ENCODE measurements around the gene ZNF70. TPM values are rescaled to one million over a fixed set of nuclear protein-coding genes. Genes with fewer than 3 reads are reported as not detected.

The ZNF70 gene
- total and polyA plus RNA-seq, 10 of the 15 experiments (the other 5 are each of a cell fraction or from before 2014, with no cell fraction given), result 0.15 to 2.3 (median 0.85) TPM

GRCh38 chr22:23749841-23750301, 1.0 kb downstream of the ZNF70 start:
- 89% methylated on average over 12 of the region's 12 CpGs for WGBS (ENCODE audit: insufficient coverage, insufficient replicate concordance, low lambda C conversion rate, missing lambda C conversion rate)

More at GRCh38 chr22:23749841-23750301, 1.0 kb downstream of the ZNF70 start:
- H3K4me1 ChIP-seq (ENCODE audit: control insufficient read depth, insufficient read depth, low read length), result peaks cover 30% of the 10 kb centered on the region
- H3K36me3 ChIP-seq (ENCODE audit: control insufficient read depth in 2 of 2, insufficient read depth in 2 of 2, low read length in 1 of 2), result no peaks in the 10 kb centered on the region
- SMC1A ChIA-PET (ENCODE audit: uncharacterized antibody, unreplicated experiment), result interaction anchor here (0.7 to 1.3 kb wide), 3 partner anchors 100 to 131 kb away, joined by 3 read pairs; partner anchors contain the start of gene SLC2A11
- TSS peak; percentile 83 for BruUV-seq (replicated peaks)
- no peaks in the 10 kb centered on the region for H3K79me2 ChIP-seq (ENCODE audit: control insufficient read depth, insufficient read depth, low read length)
- peak overlapping the region; percentile 81; the same call in 1 of the 2 replicates for H3K4me3 ChIP-seq
- H3K27me3 ChIP-seq (replicated peaks in 1 of 2; ENCODE audit: control insufficient read depth in 2 of 2, insufficient read depth in 2 of 2, low read length in 1 of 2), result no peaks in the 10 kb centered on the region
- FAIRE-seq, result no peak
- TF ChIP-seq REST (IDR thresholded peaks at IDR 0.05; ENCODE audit: low read depth, low read length) (no peak), ZNF217 (IDR thresholded peaks at IDR 0.05) (no peak), RELA (IDR thresholded peaks at IDR 0.05; ENCODE audit: borderline replicate concordance, partially characterized antibody) (no peak), LARP7 (IDR thresholded peaks at IDR 0.05) (no peak), ZBED1 (IDR thresholded peaks at IDR 0.05; ENCODE audit: borderline replicate concordance) (no peak), CHD2 (IDR thresholded peaks at IDR 0.05; ENCODE audit: borderline replicate concordance, low read depth, low read length) (no peak), SRF (IDR thresholded peaks at IDR 0.05; ENCODE audit: low read depth in 2 of 2, low read length in 2 of 2) (no peak), ATF3 (IDR thresholded peaks at IDR 0.05; ENCODE audit: borderline replicate concordance, extremely low read depth, low read depth, low read length) (no peak)
- intact Hi-C loops (cut with micrococcal nuclease; ENCODE audit: unreplicated experiment) (loop anchor here (2.0 kb wide), 1 partner anchor 17 kb away; the partner anchor contains the start of gene CHCHD10), in situ Hi-C loops (cut with MboI) (no loop called here)
- peak overlapping the region; percentile 73; the same call in 1 of the 2 replicates for H3K4me2 ChIP-seq (ENCODE audit: control insufficient read depth, insufficient read depth)
- H2AFZ ChIP-seq (ENCODE audit: control insufficient read depth, low read depth, low read length), result no peak overlapping the region
- POLR2A ChIA-PET, result interaction anchor here (0.6 to 1.6 kb wide), 4 partner anchors 31 to 171 kb away, joined by 3 to 12 read pairs (median 3); no protein-coding TSS in a partner anchor
- no peaks in the 10 kb centered on the region for H4K20me1 ChIP-seq (ENCODE audit: control insufficient read depth, insufficient read depth)
- no peaks in the 10 kb centered on the region for H3K9me3 ChIP-seq (replicated peaks; ENCODE audit: control insufficient read depth, insufficient read depth, low read length)
- no peak for ATAC-seq
- RAD21 ChIA-PET (ENCODE audit: unreplicated experiment), result no interaction called here
- CTCF ChIA-PET, result interaction anchor here (1.0 to 1.1 kb wide), 2 partner anchors 12 to 33 kb away, joined by 3 read pairs; no protein-coding TSS in a partner anchor
- no peak for DNase-seq (ENCODE audit: low read depth, low spot score)
- H3K27ac ChIP-seq (ENCODE audit: control insufficient read depth, insufficient read depth), result no peak overlapping the region
- H3K9ac ChIP-seq (ENCODE audit: control insufficient read depth, insufficient read depth, low read length), result no peak overlapping the region
